SK-N-SH (cell line): ENCODE measurements around the gene ACAP1. TPM values are rescaled to one million over a fixed set of nuclear protein-coding genes. Genes with fewer than 3 reads are reported as not detected.

Experiments used
- CTCF ChIA-PET: fragments of 300-600, 350-600 bp; formaldehyde crosslinking; extraction: SDS; loops from one replicate; lab custom pipeline; 2021; lab: Yijun Ruan, JAX
- POLR2A ChIA-PET: fragments of 350-600 bp; sonication (Branson Sonifier 250); formaldehyde crosslinking; extraction: SDS; loops from one replicate; lab custom pipeline; 2020; ENCODE audit warnings: antibody characterized with exemption, inconsistent platforms; lab: Yijun Ruan, JAX
- DNase-seq: peaks from one replicate; pipeline ENCODE4 v3.0.0; 2012
- H2AFZ ChIP-seq: fragments of 200-600 bp; sonication (generic); 2 replicates; pipeline ENCODE4 v1.8.1; 2016; ENCODE audit warnings: antibody characterized with exemption, mild to moderate bottlenecking, low read depth
- H3F3A ChIP-seq: fragments of 200-600 bp; sonication (generic); replicated peaks from 2 replicates; pipeline ENCODE3; 2016; ENCODE audit warnings: antibody characterized with exemption, mild to moderate bottlenecking; ENCODE audit not compliant: insufficient read depth
- H3K27ac ChIP-seq, 2 experiments: fragments of 200-500 bp in 1 of 2; fragments of 200-600 bp in 1 of 2; sonication (Bioruptor generic) in 1 of 2; sonication (generic), shearing (Covaris generic) in 1 of 2; 2 replicates each; pipeline versions ENCODE4 v1.5.1 to v1.6.1; 2014 to 2016; ENCODE audit warnings: low read depth in 2 of 2, inconsistent platforms in 1 of 2, low read length in 1 of 2, mild to moderate bottlenecking in 1 of 2, mixed read lengths in 1 of 2
- H3K27me3 ChIP-seq: fragments of 200-600 bp; sonication (generic), shearing (Covaris generic); 2 replicates; pipeline ENCODE4 v1.6.1; 2016; ENCODE audit warnings: mixed run types; ENCODE audit not compliant: insufficient read depth
- H3K36me3 ChIP-seq, 2 experiments: fragments of 200-500 bp in 1 of 2; fragments of 200-600 bp in 1 of 2; sonication (Bioruptor generic) in 1 of 2; sonication (generic) in 1 of 2; replicated peaks in 1 of 2; 2 replicates each; pipeline versions ENCODE3 to v1.5.1; 2014 to 2016; ENCODE audit warnings: low read length in 1 of 2, mild to moderate bottlenecking in 1 of 2; ENCODE audit not compliant: insufficient read depth in 2 of 2, control insufficient read depth in 1 of 2
- H3K4me1 ChIP-seq, 2 experiments: fragments of 200-500 bp in 1 of 2; fragments of 200-600 bp in 1 of 2; sonication (Bioruptor generic) in 1 of 2; sonication (generic), shearing (Covaris generic) in 1 of 2; 2 replicates each; pipeline versions ENCODE4 v1.5.1 to v1.6.1; 2014 to 2016; ENCODE audit warnings: low read depth in 1 of 2, low read length in 1 of 2, mixed run types in 1 of 2; ENCODE audit not compliant: insufficient read depth in 2 of 2, control insufficient read depth in 1 of 2
- H3K4me2 ChIP-seq: fragments of 200-600 bp; sonication (generic), shearing (Covaris generic); 2 replicates; pipeline ENCODE4 v1.6.1; 2017; ENCODE audit warnings: mixed run types
- H3K4me3 ChIP-seq, 2 experiments: fragments of 200-500 bp in 1 of 2; fragments of 200-600 bp in 1 of 2; sonication (Bioruptor generic) in 1 of 2; sonication (generic), shearing (Covaris generic) in 1 of 2; 2 replicates each; pipeline versions ENCODE4 v1.5.1 to v1.8.1; 2014 to 2016; ENCODE audit warnings: low read depth in 2 of 2, inconsistent platforms in 1 of 2, low read length in 1 of 2, mild to moderate bottlenecking in 1 of 2, mixed read lengths in 1 of 2, moderate library complexity in 1 of 2
- H3K79me2 ChIP-seq: fragments of 200-600 bp; sonication (generic); 2 replicates; pipeline ENCODE4 v1.8.1; 2017; ENCODE audit warnings: mild to moderate bottlenecking; ENCODE audit not compliant: insufficient read depth
- H3K9ac ChIP-seq: fragments of 200-600 bp; sonication (generic); 2 replicates; pipeline ENCODE4 v1.6.1; 2017; ENCODE audit warnings: mixed run types
- H3K9me2 ChIP-seq: fragments of 200-600 bp; sonication (generic); 2 replicates; pipeline ENCODE4 v1.6.1; 2017; ENCODE audit warnings: mixed run types
- H3K9me3 ChIP-seq: fragments of 200-600 bp; sonication (generic); 2 replicates; pipeline ENCODE4 v1.6.1; 2017; ENCODE audit warnings: mixed run types, mild to moderate bottlenecking, moderate library complexity
- H4K20me1 ChIP-seq: fragments of 200-600 bp; sonication (generic); 2 replicates; pipeline ENCODE4 v1.6.1; 2017; ENCODE audit warnings: mild to moderate bottlenecking, mixed run types; ENCODE audit not compliant: insufficient read depth
- CHD2 ChIP-seq: fragments of 150-350 bp; IDR thresholded peaks from 2 replicates; pipeline ENCODE4 v1.6.1; 2018; ENCODE audit warnings: low read length; ENCODE audit not compliant: partially characterized antibody
- CTCF ChIP-seq: fragments of 200-600 bp; sonication (generic); IDR thresholded peaks from 2 replicates; pipeline ENCODE4 v1.6.1; 2017; ENCODE audit warnings: antibody characterized with exemption, mild to moderate bottlenecking, moderate library complexity
- EP300 ChIP-seq, 2 experiments: IDR thresholded peaks; 2 replicates each; pipeline versions ENCODE4 v1.4.0 to v1.6.1; 2012; ENCODE audit warnings: borderline replicate concordance in 1 of 2, low read depth in 1 of 2, low read length in 1 of 2
- FOXJ3 ChIP-seq: sonication (generic); formaldehyde crosslinking; IDR thresholded peaks from 2 replicates; pipeline ENCODE4 v1.5.1; 2020; ENCODE audit warnings: mild to moderate bottlenecking, missing genetic modification reagents
- JUND ChIP-seq: IDR thresholded peaks from 2 replicates; pipeline ENCODE4 v1.4.0; 2012
- MXI1 ChIP-seq: IDR thresholded peaks from 2 replicates; pipeline ENCODE4 v1.6.1; 2012; ENCODE audit warnings: mild to moderate bottlenecking, low read depth, low read length, improper control_type of control experiment
- NFIC ChIP-seq: IDR thresholded peaks from 2 replicates; pipeline ENCODE4 v1.4.0; 2012; ENCODE audit warnings: borderline replicate concordance
- NRF1 ChIP-seq: IDR thresholded peaks from 2 replicates; pipeline ENCODE4 v1.6.1; 2012; ENCODE audit warnings: low read depth, mild to moderate bottlenecking, low read length
- PBX3 ChIP-seq: IDR thresholded peaks from 2 replicates; pipeline ENCODE4; 2012
- POLR2AphosphoS5 ChIP-seq: IDR thresholded peaks from 2 replicates; pipeline ENCODE4 v1.6.1; 2012; ENCODE audit warnings: low read depth, low read length
- REST ChIP-seq: IDR thresholded peaks from 2 replicates; pipeline ENCODE4 v1.6.1; 2012; ENCODE audit warnings: mild to moderate bottlenecking, low read depth, low read length, moderate library complexity
- RFX5 ChIP-seq: IDR thresholded peaks from 2 replicates; pipeline ENCODE4 v1.6.1; 2012; ENCODE audit warnings: mild to moderate bottlenecking, improper control_type of control experiment, low read length
- SIN3A ChIP-seq: IDR thresholded peaks from 2 replicates; pipeline ENCODE4 v1.6.1; 2012; ENCODE audit warnings: low read depth, mild to moderate bottlenecking, low read length, moderate library complexity, borderline replicate concordance
- TAF1 ChIP-seq: IDR thresholded peaks from 2 replicates; pipeline ENCODE4 v1.6.1; 2012; ENCODE audit warnings: low read depth, mild to moderate bottlenecking, low read length, moderate library complexity, borderline replicate concordance
- WGBS: methylation state at CpG from one replicate; pipeline ENCODE4 v1.1.6; 2017; ENCODE audit warnings: low lambda C conversion rate; 5-methylcytosine and 5-hydroxymethylcytosine counted together
- polyA plus RNA-seq, 3 experiments: library from polyadenylated mRNA; depleted of rRNA; stranded (reverse); fragments of >200 nt; gene quantifications; 2 replicates each; pipeline ENCODE4 v1.2.3, GENCODE V29; 2012
- TF ChIP-seq, protein P1 (sequence below): IDR thresholded peaks from 2 replicates; pipeline ENCODE4 v1.4.0; 2012; ENCODE audit warnings: low read depth, borderline replicate concordance

The ACAP1 gene
- polyA plus RNA-seq, 1 of the 3 experiments (the other 2 are of a cell fraction) = 0.71 TPM

DNA sequence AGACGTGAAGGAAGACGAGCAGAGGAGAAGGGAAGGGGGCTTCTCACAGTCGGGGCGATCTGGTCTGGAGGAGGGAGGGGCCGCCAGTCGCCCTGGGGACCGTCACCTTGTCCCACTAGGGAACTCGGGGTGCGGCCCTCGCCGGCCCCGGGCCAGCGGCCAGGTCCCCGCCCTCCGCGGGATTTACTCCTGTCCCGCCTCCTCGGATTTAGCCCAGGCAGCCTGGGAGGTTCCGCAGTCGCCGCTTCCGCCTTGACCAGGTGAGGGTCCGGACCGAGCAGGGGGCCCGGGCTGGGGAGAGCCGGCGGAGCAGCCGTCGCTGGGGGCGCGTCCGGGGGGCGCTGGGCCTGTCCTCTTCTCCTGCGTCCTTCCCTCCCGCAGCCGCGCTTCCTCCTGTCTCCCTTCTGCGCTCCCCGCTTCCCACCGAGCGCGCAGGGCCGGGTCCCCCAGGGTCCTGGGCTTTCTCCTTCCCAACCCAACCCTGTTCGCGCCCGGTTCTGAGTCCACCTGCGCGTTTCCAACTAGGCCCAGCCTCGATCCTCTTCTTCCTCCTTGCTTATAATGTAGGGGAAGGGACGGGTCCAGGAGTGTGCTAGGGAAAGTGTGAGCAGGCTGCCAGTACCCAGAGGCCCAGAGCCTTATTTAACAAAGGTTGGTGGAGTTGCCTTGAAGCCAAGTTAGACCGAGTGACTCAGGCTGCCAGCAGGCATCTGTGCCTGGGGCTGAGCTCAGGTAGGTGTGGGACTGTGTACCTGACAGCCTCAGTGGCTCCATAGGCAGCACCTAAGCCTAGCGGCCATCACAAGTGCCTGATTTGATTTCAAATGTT lies 44.7 kb downstream of the ACAP1 start, which contains the start of gene TNK1:
TSS of gene TNK1 (plus strand) at position 235 of the 829 bp plus-strand sequence. CDS start 1,838 bp downstream, outside the sequence.
- H3K4me3 ChIP-seq = peak within 1 kb of the TSS in 1 of 2 experiments; percentile 32; a peak in 2 of 4 replicates
- peaks cover 0 to 32% of the 10 kb centered on the region in 2 experiments; a peak in 2 of 4 replicates for H3K4me1 ChIP-seq
- no peaks in the 10 kb centered on the region for H3F3A ChIP-seq
- H4K20me1 ChIP-seq = no peaks in the 10 kb centered on the region
- no peaks in the 10 kb centered on the region for H3K36me3 ChIP-seq
- no peak within 1 kb of the TSS for H3K27ac ChIP-seq
- H2AFZ ChIP-seq = no peak within 1 kb of the TSS
- H3K79me2 ChIP-seq = no peaks in the 10 kb centered on the region
- DNase-seq = peak; percentile 64
- H3K27me3 ChIP-seq = peaks cover 8% of the 10 kb centered on the region; the same call in 1 of the 2 replicates
- peak within 1 kb of the TSS; percentile 37 for H3K4me2 ChIP-seq
- no peak within 1 kb of the TSS for H3K9ac ChIP-seq
- POLR2A ChIA-PET = interaction anchor here (0.6 to 1.2 kb wide), 4 partner anchors 9 to 160 kb away, joined by 3 to 4 read pairs (median 3); partner anchors contain the start of gene TMEM256
- no peaks in the 10 kb centered on the region for H3K9me2 ChIP-seq
- TF ChIP-seq PBX3 = no peak
- no peak for TF ChIP-seq CTCF
- no peak for TF ChIP-seq EP300 (IDR thresholded peaks at IDR 0.05; ENCODE audit: borderline replicate concordance in 1 of 2, low read depth in 1 of 2, low read length in 1 of 2)
- no peak for TF ChIP-seq MXI1
- no peak for TF ChIP-seq SIN3A
- no peak for TF ChIP-seq POLR2AphosphoS5
- TF ChIP-seq REST = no peak
- no peak for TF ChIP-seq FOXJ3 (CRISPR knock-in tag)
- no peak for TF ChIP-seq RFX5
- no peak for TF ChIP-seq CHD2
- TF ChIP-seq NFIC = no peak
- TF ChIP-seq NRF1 = no peak
- TF ChIP-seq JUND = no peak
- TF ChIP-seq, protein P1, sequence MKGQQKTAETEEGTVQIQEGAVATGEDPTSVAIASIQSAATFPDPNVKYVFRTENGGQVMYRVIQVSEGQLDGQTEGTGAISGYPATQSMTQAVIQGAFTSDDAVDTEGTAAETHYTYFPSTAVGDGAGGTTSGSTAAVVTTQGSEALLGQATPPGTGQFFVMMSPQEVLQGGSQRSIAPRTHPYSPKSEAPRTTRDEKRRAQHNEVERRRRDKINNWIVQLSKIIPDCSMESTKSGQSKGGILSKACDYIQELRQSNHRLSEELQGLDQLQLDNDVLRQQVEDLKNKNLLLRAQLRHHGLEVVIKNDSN = no peak
- no peak for TF ChIP-seq TAF1
- TF ChIP-seq, all 33 proteins: peak for 0
- CTCF ChIA-PET = interaction anchor here (0.8 to 1.3 kb wide), 6 partner anchors 9 to 208 kb away, joined by 3 to 11 read pairs (median 4); no protein-coding TSS in a partner anchor
- no peaks in the 10 kb centered on the region for H3K9me3 ChIP-seq
- WGBS = 44% methylated on average over 20 of the region's 52 CpGs
